Measurements from ENCODE around the gene SRSF7. TPM values are rescaled to one million over a fixed set of nuclear protein-coding genes. Genes with fewer than 3 reads are reported as not detected.

Gene SRSF7
- total RNA-seq, 1 experiment from 2014 or later: 299 TPM

GRCh38 chr2:38771632-38772031 lies 20.5 kb upstream of the SRSF7 start:
- ChIA-PET CTCF (no interaction called here), POLR2A (interaction anchor here (0.7 kb wide), 2 partner anchors 41 to 341 kb away, joined by 3 to 10 read pairs; no protein-coding TSS in a partner anchor)
- peaks cover 3% of the 10 kb centered on the region; the same call in 1 of the 2 replicates for H3K9me3 Mint-ChIP-seq
- no peak for TF ChIP-seq NFATC4 (CRISPR knock-in tag; IDR thresholded peaks at IDR 0.05)
- no peak for ATAC-seq
- H3K27ac Mint-ChIP-seq: no peak overlapping the region
- H3K27me3 Mint-ChIP-seq (ENCODE audit: low read depth): peaks cover 14% of the 10 kb centered on the region
- no peak for DNase-seq (ENCODE audit: low spot score)
- no peaks in the 10 kb centered on the region for H3K36me3 Mint-ChIP-seq
- H3K4me3 Mint-ChIP-seq: no peak overlapping the region
- no peaks in the 10 kb centered on the region for H3K4me1 Mint-ChIP-seq

- ChIA-PET POLR2A (no interaction called here), CTCF (no interaction called here)
- Mint-ChIP-seq H3K9me3 (no peaks in the 10 kb centered on the region), H3K27ac (no peak overlapping the region), H3K36me3 (no peaks in the 10 kb centered on the region), H3K4me3 (no peak overlapping the region), H3K27me3 (ENCODE audit: low read depth) (no peaks in the 10 kb centered on the region), H3K4me1 (no peaks in the 10 kb centered on the region)
- ATAC-seq (no peak), DNase-seq (ENCODE audit: low spot score) (no peak)
- TF ChIP-seq TEAD4 (CRISPR knock-in tag; IDR thresholded peaks at IDR 0.05) (no peak), NR2C2 (CRISPR knock-in tag; IDR thresholded peaks at IDR 0.05) (no peak)
Measured at GRCh38 chr2:38765551-38765950, 14.4 kb upstream of the SRSF7 start.

- Mint-ChIP-seq H3K4me3 (no peak overlapping the region), H3K4me1 (no peaks in the 10 kb centered on the region), H3K36me3 (no peaks in the 10 kb centered on the region), H3K9me3 (no peaks in the 10 kb centered on the region), H3K27ac (no peak overlapping the region), H3K27me3 (ENCODE audit: low read depth) (no peaks in the 10 kb centered on the region)
- ChIA-PET CTCF (no interaction called here), POLR2A (no interaction called here)
- TF ChIP-seq CBFB (CRISPR knock-in tag; IDR thresholded peaks at IDR 0.05; ENCODE audit: low read depth) (no peak), IRF1 (CRISPR knock-in tag; IDR thresholded peaks at IDR 0.05) (no peak), ELF4 (CRISPR knock-in tag; IDR thresholded peaks at IDR 0.05; ENCODE audit: low read depth) (no peak), ATF3 (CRISPR knock-in tag; conservative IDR thresholded peaks at IDR 0.05) (no peak), GABPB1 (CRISPR knock-in tag; IDR thresholded peaks at IDR 0.05) (no peak), USF2 (CRISPR knock-in tag; IDR thresholded peaks at IDR 0.05) (no peak), RORB (CRISPR knock-in tag; IDR thresholded peaks at IDR 0.05) (no peak), STAT6 (CRISPR knock-in tag; conservative IDR thresholded peaks at IDR 0.05; ENCODE audit: low read depth) (no peak), TEAD1 (CRISPR knock-in tag; IDR thresholded peaks at IDR 0.05) (no peak), SOX15 (CRISPR knock-in tag; IDR thresholded peaks at IDR 0.05) (no peak)
- no peak for ATAC-seq
- no peak for DNase-seq (ENCODE audit: low spot score)
Measured at GRCh38 chr2:38765149-38765548, 14.0 kb upstream of the SRSF7 start.

- no peaks in the 10 kb centered on the region for H3K27me3 Mint-ChIP-seq (ENCODE audit: low read depth)
- no peaks in the 10 kb centered on the region for H3K36me3 Mint-ChIP-seq
- no peaks in the 10 kb centered on the region for H3K4me1 Mint-ChIP-seq
- ATAC-seq (no peak), DNase-seq (ENCODE audit: low spot score) (no peak)
- ChIA-PET POLR2A (no interaction called here), CTCF (no interaction called here)
- H3K4me3 Mint-ChIP-seq: no peak overlapping the region
- no peaks in the 10 kb centered on the region for H3K9me3 Mint-ChIP-seq
- H3K27ac Mint-ChIP-seq: no peak overlapping the region
- TF ChIP-seq CREM (CRISPR knock-in tag; IDR thresholded peaks at IDR 0.05) (no peak), ESRRA (CRISPR knock-in tag; IDR thresholded peaks at IDR 0.05; ENCODE audit: borderline replicate concordance) (no peak), ZNF138 (CRISPR knock-in tag; conservative IDR thresholded peaks at IDR 0.05) (no peak), MAX (CRISPR knock-in tag; IDR thresholded peaks at IDR 0.05) (no peak), ATF3 (CRISPR knock-in tag; conservative IDR thresholded peaks at IDR 0.05) (no peak), ZNF121 (CRISPR knock-in tag; IDR thresholded peaks at IDR 0.05) (no peak), NR3C1 (CRISPR knock-in tag; conservative IDR thresholded peaks at IDR 0.05; ENCODE audit: low read depth) (no peak), ZNF281 (CRISPR knock-in tag; IDR thresholded peaks at IDR 0.05) (no peak), NR1H2 (CRISPR knock-in tag; IDR thresholded peaks at IDR 0.05) (no peak)
Measured at GRCh38 chr2:38763728-38764127, 12.6 kb upstream of the SRSF7 start.

All from WTC11 (cell line).